Thoracic aorta (tissue), 2 donors: ENCODE results near the gene TNS2. TPM values are rescaled to one million over a fixed set of nuclear protein-coding genes. Genes with fewer than 3 reads are reported as not detected.

Source experiments
- ATAC-seq: fragments of 150-250 bp; one replicate; pipeline ENCODE4 v1.8.0; 2017; ENCODE audit warnings: low read depth; ENCODE audit not compliant: insufficient number of reproducible peaks, low FRiP score
- DNase-seq: peaks from one replicate; pipeline ENCODE4 v3.0.0-alpha.2; 2020; ENCODE audit warnings: low spot score
- H3K27ac ChIP-seq, 2 donors: fragments of 200-600 bp; sonication (generic); 1 replicate in 1 of 2; 2 replicates in 1 of 2; pipeline ENCODE4 v1.5.1; 2016; ENCODE audit warnings: mild to moderate bottlenecking in 2 of 2, moderate library complexity in 2 of 2
- H3K27me3 ChIP-seq: fragments of 200-600 bp; sonication (generic); replicated peaks from 2 replicates; pipeline ENCODE4 v1.6.0; 2016; ENCODE audit warnings: mild to moderate bottlenecking; ENCODE audit not compliant: insufficient read depth
- H3K36me3 ChIP-seq: fragments of 200-600 bp; sonication (generic); one replicate; pipeline ENCODE4 v1.5.1; 2016
- H3K4me1 ChIP-seq, 2 donors: fragments of 200-600 bp; sonication (generic); 1 replicate in 1 of 2; 2 replicates in 1 of 2; pipeline versions ENCODE4 v1.5.1 to v1.6.0; 2016; ENCODE audit warnings: low read depth in 2 of 2, mild to moderate bottlenecking in 1 of 2; ENCODE audit not compliant: control insufficient read depth in 1 of 2
- H3K4me3 ChIP-seq: fragments of 200-600 bp; sonication (generic); 2 replicates; pipeline ENCODE4 v1.5.1; 2016; ENCODE audit warnings: mild to moderate bottlenecking
- H3K9me3 ChIP-seq: fragments of 200-600 bp; sonication (generic); 2 replicates; pipeline ENCODE4 v1.5.1; 2016
- CTCF ChIP-seq: fragments of 200-600 bp; sonication (generic); IDR thresholded peaks from one replicate; pipeline ENCODE4 v1.5.1; 2019; ENCODE audit warnings: antibody characterized with exemption
- total RNA-seq, 2 donors: library from RNA; depleted of rRNA; stranded (reverse); fragments of >200 nt; gene quantifications; one replicate each; pipeline versions ENCODE4 v1.1.0 to v1.2.3, GENCODE V29; 2016

TNS2 gene
- total RNA-seq, 2 donors from 2014 or later, result 292 to 307 TPM

DNA sequence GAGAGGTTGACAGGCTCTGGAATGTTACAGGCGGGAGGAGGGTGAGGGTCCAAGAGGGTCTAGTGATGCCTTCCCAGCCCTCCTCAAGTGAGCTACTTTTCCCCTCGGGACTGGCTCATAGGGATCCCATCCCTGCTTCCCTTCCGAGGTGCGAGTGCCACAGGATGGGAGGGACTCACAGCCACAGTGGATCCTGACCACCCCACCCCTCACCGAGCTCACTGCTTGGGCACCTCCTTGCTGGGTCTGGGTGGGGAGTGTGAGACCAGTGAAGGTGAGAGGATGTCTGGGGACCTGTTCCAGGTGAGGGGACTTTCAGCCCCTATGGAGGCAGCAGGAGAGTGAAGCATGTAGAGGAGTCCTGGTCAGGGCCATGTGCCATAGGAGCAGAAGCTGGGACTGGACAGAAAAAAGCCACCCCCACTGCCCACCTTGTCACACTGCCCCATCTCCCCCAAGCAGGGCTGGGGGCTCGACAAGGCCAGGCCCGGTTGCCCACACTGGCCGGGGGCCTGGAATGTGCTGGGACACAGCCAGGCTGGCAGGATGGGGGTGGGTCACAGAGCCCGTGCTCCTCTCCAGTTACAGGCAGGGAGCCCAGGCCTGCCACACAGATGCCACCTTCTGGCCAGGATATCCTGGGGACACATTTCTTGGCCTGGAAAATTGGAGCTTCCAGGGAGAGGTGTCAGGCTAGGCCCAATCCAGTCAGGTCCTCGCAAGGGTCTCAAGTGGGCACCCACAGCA is 1.7 kb upstream of the TNS2 start:
- no peak for ATAC-seq
- Histone ChIP-seq H3K4me1 (peaks cover 37 to 72% of the 10 kb centered on the region in 2 donors), H3K27ac (peak overlapping the region; percentile 95 to 100), H3K9me3 (no peaks in the 10 kb centered on the region), H3K36me3 (peaks cover 5% of the 10 kb centered on the region), H3K27me3 (no peaks in the 10 kb centered on the region), H3K4me3 (peak overlapping the region; percentile 78)
- DNase-seq, result no peak
- TF ChIP-seq CTCF, result no peak

GRCh38 chr12:53048780-53049401 is 974 bp upstream of the TNS2 start:
- peak overlapping the region; percentile 78 for H3K4me3 ChIP-seq
- no peak for TF ChIP-seq CTCF
- H3K4me1 ChIP-seq, result peaks cover 42 to 72% of the 10 kb centered on the region in 2 donors
- DNase-seq (no peak), ATAC-seq (no peak)
- H3K27me3 ChIP-seq, result no peaks in the 10 kb centered on the region
- H3K27ac ChIP-seq, result peak overlapping the region; percentile 95 to 100
- no peaks in the 10 kb centered on the region for H3K9me3 ChIP-seq
- H3K36me3 ChIP-seq, result peaks cover 5% of the 10 kb centered on the region

DNA sequence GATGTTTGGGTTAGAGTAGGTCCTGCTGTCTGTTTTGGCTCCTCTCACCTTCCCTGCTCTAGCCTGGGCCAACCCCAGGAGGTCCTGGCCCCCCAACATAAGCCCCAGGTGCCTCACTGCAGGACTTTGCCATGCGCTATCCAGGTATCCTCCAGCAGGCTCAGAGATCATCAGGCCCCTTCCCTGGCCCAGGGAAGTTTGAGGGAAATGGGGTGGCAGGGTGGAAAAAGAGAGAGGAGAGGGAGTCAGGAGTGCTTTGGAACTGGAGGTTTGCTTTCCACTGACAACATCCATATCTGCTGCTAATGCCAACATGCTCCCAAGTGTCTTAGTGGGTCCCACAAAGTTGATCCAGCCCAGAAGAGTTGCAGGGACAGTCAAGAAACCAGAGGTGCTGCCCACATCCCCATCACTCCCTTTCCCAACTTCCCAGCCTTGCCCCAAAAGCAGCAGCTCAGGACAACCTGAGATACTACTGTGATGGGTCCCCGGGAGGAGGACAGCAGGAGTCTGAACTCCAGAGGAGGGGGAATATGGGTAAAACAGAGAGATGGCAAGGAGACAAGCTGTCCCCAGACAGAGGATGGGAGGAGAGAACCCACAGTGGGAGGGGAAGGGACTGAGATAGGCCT is 677 bp downstream of the TNS2 start:
- Histone ChIP-seq H3K27me3 (no peaks in the 10 kb centered on the region), H3K9me3 (no peaks in the 10 kb centered on the region), H3K4me1 (peaks cover 40 to 66% of the 10 kb centered on the region in 2 donors), H3K4me3 (peak overlapping the region; percentile 78), H3K27ac (peak overlapping the region; percentile 95 to 100), H3K36me3 (peaks cover 11% of the 10 kb centered on the region)
- TF ChIP-seq CTCF, result no peak
- no peak for DNase-seq
- ATAC-seq, result no peak

- no peak for DNase-seq
- TF ChIP-seq CTCF, result peak; percentile 60
- Histone ChIP-seq H3K9me3 (no peaks in the 10 kb centered on the region), H3K27me3 (no peaks in the 10 kb centered on the region), H3K4me1 (peaks cover 40 to 65% of the 10 kb centered on the region in 2 donors), H3K4me3 (peak overlapping the region; percentile 78), H3K36me3 (peaks cover 18% of the 10 kb centered on the region), H3K27ac (peak overlapping the region; percentile 95 to 100)
- no peak for ATAC-seq
These were observed 1.4 kb downstream of the TNS2 start for GRCh38 chr12:53051058-53051880.
